H9 (cell line): ENCODE data around the gene EIF4E2. TPM values are rescaled to one million over a fixed set of nuclear protein-coding genes. Genes with fewer than 3 reads are reported as not detected.

Experiments used
- DNase-seq: peaks from one replicate; pipeline ENCODE4 v3.0.0-alpha.2; 2017
- H2AFZ ChIP-seq: one replicate; pipeline ENCODE4 v1.6.1; 2013; ENCODE audit warnings: mild to moderate bottlenecking, low read length, control low read depth, moderate library complexity
- H2AK5ac ChIP-seq: 2 replicates; pipeline ENCODE4 v1.6.1; 2013; ENCODE audit warnings: low read length, control low read depth, mixed read lengths; ENCODE audit not compliant: insufficient read length
- H2BK120ac ChIP-seq: one replicate; pipeline ENCODE4 v1.6.1; 2013; ENCODE audit warnings: low read depth, mild to moderate bottlenecking, low read length, control low read depth, inconsistent platforms; ENCODE audit not compliant: poor library complexity, severe bottlenecking
- H2BK12ac ChIP-seq: 2 replicates; pipeline ENCODE4 v1.6.1; 2013; ENCODE audit warnings: low read length, control low read depth, mixed read lengths, low read depth; ENCODE audit not compliant: insufficient read length
- H2BK15ac ChIP-seq: 2 replicates; pipeline ENCODE4 v1.6.1; 2013; ENCODE audit warnings: low read depth, low read length, control low read depth
- H2BK20ac ChIP-seq: one replicate; pipeline ENCODE4 v1.6.1; 2013; ENCODE audit warnings: low read depth, mild to moderate bottlenecking, low read length, control low read depth, inconsistent platforms; ENCODE audit not compliant: poor library complexity, severe bottlenecking
- H2BK5ac ChIP-seq: 2 replicates; pipeline ENCODE4 v1.6.1; 2013; ENCODE audit warnings: low read length, control low read depth, mixed read lengths; ENCODE audit not compliant: insufficient read length
- H3K14ac ChIP-seq: 2 replicates; pipeline ENCODE4 v1.6.1; 2013; ENCODE audit warnings: low read length, control low read depth; ENCODE audit not compliant: insufficient read depth
- H3K18ac ChIP-seq: 2 replicates; pipeline ENCODE4 v1.6.1; 2013; ENCODE audit warnings: low read depth, mild to moderate bottlenecking, mixed read lengths, low read length, control low read depth; ENCODE audit not compliant: insufficient read length
- H3K23ac ChIP-seq: 2 replicates; pipeline ENCODE4 v1.6.1; 2013; ENCODE audit warnings: low read length, control low read depth, mixed read lengths, low read depth; ENCODE audit not compliant: insufficient read length
- H3K23me2 ChIP-seq: 2 replicates; pipeline ENCODE4 v1.6.1; 2013; ENCODE audit warnings: low read depth, mild to moderate bottlenecking, mixed read lengths, low read length, control low read depth; ENCODE audit not compliant: insufficient read length, poor library complexity, severe bottlenecking
- H3K27ac ChIP-seq: 2 replicates; pipeline ENCODE4 v1.5.1; 2013; ENCODE audit warnings: low read length, control low read depth, mixed read lengths, low read depth; ENCODE audit not compliant: insufficient read length
- H3K27me3 ChIP-seq: 2 replicates; pipeline ENCODE4 v1.6.1; 2013; ENCODE audit warnings: low read length, control low read depth, inconsistent platforms; ENCODE audit not compliant: insufficient read depth
- H3K4ac ChIP-seq: 2 replicates; pipeline ENCODE4 v1.6.1; 2013; ENCODE audit warnings: low read depth, mild to moderate bottlenecking, control low read depth, inconsistent platforms, low read length, moderate library complexity
- H3K4me1 ChIP-seq: 2 replicates; pipeline ENCODE4 v1.6.1; 2013; ENCODE audit warnings: low read length, control low read depth, inconsistent platforms; ENCODE audit not compliant: insufficient read depth
- H3K4me2 ChIP-seq: 2 replicates; pipeline ENCODE4 v1.6.1; 2013; ENCODE audit warnings: low read length, control low read depth, mixed read lengths; ENCODE audit not compliant: insufficient read length, insufficient read depth
- H3K56ac ChIP-seq: 2 replicates; pipeline ENCODE4 v1.6.1; 2013; ENCODE audit warnings: low read depth, mild to moderate bottlenecking, mixed read lengths, low read length, control low read depth; ENCODE audit not compliant: insufficient read length
- H3K79me1 ChIP-seq: 2 replicates; pipeline ENCODE4 v1.6.1; 2013; ENCODE audit warnings: low read depth, mild to moderate bottlenecking, moderate library complexity, low read length, control low read depth, inconsistent platforms; ENCODE audit not compliant: insufficient read depth, poor library complexity, severe bottlenecking
- H3K79me2 ChIP-seq: 2 replicates; pipeline ENCODE4 v1.6.1; 2013; ENCODE audit warnings: low read length, control low read depth, inconsistent platforms; ENCODE audit not compliant: insufficient read depth
- H3K9ac ChIP-seq: 2 replicates; pipeline ENCODE4 v1.6.1; 2013; ENCODE audit warnings: low read length, control low read depth, mixed read lengths; ENCODE audit not compliant: insufficient read length; ENCODE audit errors: extremely low read depth
- H3K9me3 ChIP-seq: one replicate; pipeline ENCODE4 v1.6.1; 2013; ENCODE audit warnings: low read depth, low read length, inconsistent platforms; ENCODE audit not compliant: control insufficient read depth
- H3T11ph ChIP-seq: one replicate; pipeline ENCODE4 v1.6.1; 2013; ENCODE audit warnings: mild to moderate bottlenecking, low read length, control low read depth, inconsistent platforms
- H4K20me1 ChIP-seq: one replicate; pipeline ENCODE4 v1.6.1; 2013; ENCODE audit not compliant: control insufficient read depth, insufficient read length, insufficient read depth
- H4K5ac ChIP-seq: 2 replicates; pipeline ENCODE4 v1.6.1; 2013; ENCODE audit warnings: low read depth, mild to moderate bottlenecking, mixed read lengths, low read length, control low read depth; ENCODE audit not compliant: insufficient read length
- H4K8ac ChIP-seq: replicated peaks from 2 replicates; pipeline ENCODE4 v1.6.1; 2013; ENCODE audit warnings: low read length, control low read depth, mixed read lengths, low read depth; ENCODE audit not compliant: insufficient read length
- H4K91ac ChIP-seq: 2 replicates; pipeline ENCODE4 v1.6.1; 2013; ENCODE audit warnings: low read depth, mild to moderate bottlenecking, moderate library complexity, mixed read lengths, low read length, control low read depth; ENCODE audit not compliant: insufficient read length
- H3K27ac Mint-ChIP-seq, 3 experiments: 2 replicates in 2 of 3; 3 replicates in 1 of 3; pipeline ENCODE4 v1.8.0; 2020 to 2021; ENCODE audit warnings: mixed read lengths in 3 of 3, mild to moderate bottlenecking in 1 of 3, moderate library complexity in 1 of 3
- H3K27me3 Mint-ChIP-seq: 2 replicates; pipeline ENCODE4 v1.8.0; 2021; ENCODE audit warnings: low read depth, mild to moderate bottlenecking, moderate library complexity, mixed read lengths
- H3K36me3 Mint-ChIP-seq, 3 experiments: 2 replicates in 2 of 3; 3 replicates in 1 of 3; pipeline ENCODE4 v1.8.0; 2020 to 2021; ENCODE audit warnings: low read depth in 3 of 3, mixed read lengths in 3 of 3; ENCODE audit not compliant: insufficient read depth in 1 of 3
- H3K4me1 Mint-ChIP-seq, 2 experiments: 2 replicates each; pipeline ENCODE4 v1.8.0; 2020; ENCODE audit warnings: mixed read lengths in 2 of 2
- H3K4me3 Mint-ChIP-seq, 2 experiments: 2 replicates in 1 of 2; 3 replicates in 1 of 2; pipeline ENCODE4 v1.8.0; 2020 to 2021; ENCODE audit warnings: mild to moderate bottlenecking in 2 of 2, mixed read lengths in 2 of 2, moderate library complexity in 1 of 2
- H3K9me3 Mint-ChIP-seq, 2 experiments: 2 replicates in 1 of 2; 3 replicates in 1 of 2; pipeline ENCODE4 v1.8.0; 2020; ENCODE audit warnings: mild to moderate bottlenecking in 2 of 2, mixed read lengths in 2 of 2, moderate library complexity in 1 of 2
- CTCF ChIP-seq: fragments of 200-600 bp; sonication (generic); conservative IDR thresholded peaks from 3 replicates; pipeline ENCODE4 v1.8.0; 2021; ENCODE audit warnings: antibody characterized with exemption, mild to moderate bottlenecking
- WGBS: extraction: QIAGEN DNeasy Blood & Tissue Kit; methylation state at CpG from one replicate; pipeline ENCODE4 v1.1.7; 2013; ENCODE audit warnings: missing lambda C conversion rate, low lambda C conversion rate, mixed read lengths; ENCODE audit not compliant: insufficient read length; ENCODE audit errors: extremely low coverage; 5-methylcytosine and 5-hydroxymethylcytosine counted together
- total RNA-seq: library from RNA; stranded (reverse); gene quantifications from 2 replicates; pipeline ENCODE4 v1.2.1, GENCODE V29; 2021

EIF4E2 gene
- total RNA-seq, 1 experiment from 2014 or later = 109 TPM

- Histone ChIP-seq H3K14ac (no peak overlapping the region), H3K79me2 (no peaks in the 10 kb centered on the region), H4K5ac (no peak overlapping the region), H2AK5ac (no peak overlapping the region), H4K8ac (no peak overlapping the region), H4K91ac (no peak overlapping the region), H3K23me2 (no peaks in the 10 kb centered on the region), H3K56ac (no peak overlapping the region), H3K4me1 (no peaks in the 10 kb centered on the region), H2BK5ac (no peak overlapping the region), H2BK120ac (no peak overlapping the region), H2BK15ac (no peak overlapping the region), H3K27ac (no peak overlapping the region), H3K4ac (no peak overlapping the region), H3T11ph (no peak overlapping the region), H3K79me1 (no peaks in the 10 kb centered on the region), H3K27me3 (no peaks in the 10 kb centered on the region), H3K4me2 (no peak overlapping the region), H3K18ac (no peak overlapping the region), H3K9ac (no peak overlapping the region), H3K23ac (no peak overlapping the region), H2BK12ac (no peak overlapping the region), H4K20me1 (no peaks in the 10 kb centered on the region), H2AFZ (no peak overlapping the region), H3K9me3 (no peaks in the 10 kb centered on the region), H2BK20ac (no peak overlapping the region)
- Mint-ChIP-seq H3K4me1 (no peaks in the 10 kb centered on the region), H3K4me3 (no peak overlapping the region), H3K36me3 (peaks cover 12 to 54% (median 41%) of the 10 kb centered on the region in 3 experiments; a peak in 6 of 7 replicates), H3K27me3 (no peaks in the 10 kb centered on the region), H3K27ac (no peak overlapping the region), H3K9me3 (no peaks in the 10 kb centered on the region)
- WGBS = no CpG with 5 or more reads among the region's 2 CpGs
- DNase-seq = no peak
- TF ChIP-seq CTCF = no peak
Measured at GRCh38 chr2:232578626-232579025, 28.1 kb downstream of the EIF4E2 start.
